KG1 (cell line): Measurements from ENCODE around the gene CRYGN.

ENCODE experiments used
- DNase-seq: peaks from one replicate; lab custom pipeline; 2025; lab: John Stamatoyannopoulos, UW

CRYGN gene

GRCh38 chr7:151391358-151391730, 48.6 kb downstream of the CRYGN start:
- no peak for DNase-seq

GRCh38 chr7:151390598-151391357, 49.2 kb downstream of the CRYGN start:
- no peak for DNase-seq

- no peak for DNase-seq
Measured at GRCh38 chr7:151389768-151390597, 50.0 kb downstream of the CRYGN start.

- no peak for DNase-seq
Measured at GRCh38 chr7:151389096-151389767, 50.7 kb downstream of the CRYGN start.

- no peak for DNase-seq
Measured at GRCh38 chr7:151388430-151388829, 51.5 kb downstream of the CRYGN start.

- DNase-seq: no peak
Measured at GRCh38 chr7:151388007-151388297, 52.0 kb downstream of the CRYGN start.

GRCh38 chr7:151387161-151388006, 52.6 kb downstream of the CRYGN start:
- no peak for DNase-seq

GRCh38 chr7:151386301-151387160, 53.4 kb downstream of the CRYGN start:
- DNase-seq: no peak

- no peak for DNase-seq
Measured at GRCh38 chr7:151385626-151386300, 54.2 kb downstream of the CRYGN start.

- no peak for DNase-seq
Measured at GRCh38 chr7:151384776-151385625, 54.9 kb downstream of the CRYGN start.

GRCh38 chr7:151384352-151384697, 55.6 kb downstream of the CRYGN start:
- DNase-seq: no peak

- no peak for DNase-seq
Measured at GRCh38 chr7:151383638-151384351, 56.1 kb downstream of the CRYGN start.

GRCh38 chr7:151382079-151382885, 57.7 kb downstream of the CRYGN start:
- no peak for DNase-seq

GRCh38 chr7:151381348-151382078, 58.4 kb downstream of the CRYGN start:
- no peak for DNase-seq

GRCh38 chr7:151381098-151381347, 58.9 kb downstream of the CRYGN start:
- no peak for DNase-seq

GRCh38 chr7:151380199-151381097, 59.5 kb downstream of the CRYGN start:
- no peak for DNase-seq
